Stimulated activated CD4-positive, alpha-beta T cell treated with anti-CD3 and anti-CD28 coated beads, Interleukin-15, amount 100 ng/mL, for 48 hours (primary cell): ENCODE measurements around the gene LRRC18.

Experiments used
- DNase-seq, 2 donors: peaks; one replicate each; pipeline ENCODE4 v3.0.0-alpha.2; 2020; ENCODE audit warnings: low read depth in 2 of 2

LRRC18 gene

GRCh38 chr10:48946332-48946731, 6.7 kb upstream of the LRRC18 start:
- DNase-seq = no peak

- DNase-seq = no peak
Observed at GRCh38 chr10:48945441-48946130, 5.9 kb upstream of the LRRC18 start.

- DNase-seq = no peak
Observed at GRCh38 chr10:48944171-48944570, 4.5 kb upstream of the LRRC18 start.

- DNase-seq = no peak
Observed at GRCh38 chr10:48943096-48943495, 3.5 kb upstream of the LRRC18 start.

- DNase-seq = no peak
Observed at GRCh38 chr10:48941427-48942075, 1.9 kb upstream of the LRRC18 start.

GRCh38 chr10:48940958-48941357, 1.3 kb upstream of the LRRC18 start:
- no peak for DNase-seq

GRCh38 chr10:48940372-48940771, 732 bp upstream of the LRRC18 start:
- no peak for DNase-seq

- DNase-seq = no peak
Observed at GRCh38 chr10:48938990-48939536, 577 bp downstream of the LRRC18 start.

GRCh38 chr10:48938281-48938680, 1.4 kb downstream of the LRRC18 start:
- no peak for DNase-seq

- no peak for DNase-seq
Observed at GRCh38 chr10:48937796-48938195, 1.8 kb downstream of the LRRC18 start.

GRCh38 chr10:48935577-48935976, 4.1 kb downstream of the LRRC18 start:
- DNase-seq = no peak

- no peak for DNase-seq
Observed at GRCh38 chr10:48934672-48935501, 4.8 kb downstream of the LRRC18 start.

- DNase-seq = no peak
Observed at GRCh38 chr10:48932831-48933664, 6.6 kb downstream of the LRRC18 start.

GRCh38 chr10:48931188-48931587, 8.5 kb downstream of the LRRC18 start:
- no peak for DNase-seq

GRCh38 chr10:48929413-48929990, 10.1 kb downstream of the LRRC18 start:
- DNase-seq = no peak

- no peak for DNase-seq
Observed at GRCh38 chr10:48926764-48927540, 12.7 kb downstream of the LRRC18 start.

GRCh38 chr10:48926255-48926654, 13.4 kb downstream of the LRRC18 start:
- no peak for DNase-seq

GRCh38 chr10:48924988-48925387, 14.7 kb downstream of the LRRC18 start:
- no peak for DNase-seq

GRCh38 chr10:48923748-48924147, 15.9 kb downstream of the LRRC18 start:
- DNase-seq = no peak

GRCh38 chr10:48913674-48914073, 26.0 kb downstream of the LRRC18 start:
- no peak for DNase-seq
